GM12878 (cell line): ENCODE data around the gene ABCA2.

Source experiments
- CTCF ChIP-seq, 3 experiments: IDR thresholded peaks in 2 of 3; conservative IDR thresholded peaks in 1 of 3; 2 replicates each; pipeline ENCODE4 v1.5.1; 2011; ENCODE audit warnings: low read depth in 3 of 3, low read length in 3 of 3, mild to moderate bottlenecking in 3 of 3, control low read depth in 2 of 3, moderate library complexity in 2 of 3, inconsistent platforms in 1 of 3, mixed read lengths in 1 of 3; ENCODE audit not compliant: control insufficient read depth in 2 of 3, insufficient read depth in 1 of 3; ENCODE audit errors: extremely low read depth in 1 of 3
- EP300 ChIP-seq, 2 experiments: fragments of 150-350 bp in 1 of 2; IDR thresholded peaks; 2 replicates each; pipeline ENCODE4 v1.6.1; 2011 to 2012; ENCODE audit warnings: low read depth in 2 of 2, low read length in 2 of 2, borderline replicate concordance in 1 of 2, improper control_type of control experiment in 1 of 2, inconsistent platforms in 1 of 2; ENCODE audit not compliant: control insufficient read depth in 1 of 2
- IRF4 ChIP-seq: IDR thresholded peaks from 2 replicates; pipeline ENCODE4 v1.6.1; 2011; ENCODE audit warnings: low read depth, low read length
- POLR2A ChIP-seq: IDR thresholded peaks from 2 replicates; pipeline ENCODE4 v1.6.1; 2011; ENCODE audit warnings: low read depth, mild to moderate bottlenecking, low read length
- SP1 ChIP-seq: IDR thresholded peaks from one replicate; pipeline ENCODE4 v1.6.1; 2011; ENCODE audit warnings: low read depth, low read length
- TAF1 ChIP-seq: IDR thresholded peaks from 2 replicates; pipeline ENCODE4 v1.6.1; 2011; ENCODE audit warnings: mild to moderate bottlenecking, low read depth, low read length, borderline replicate concordance
- TARDBP ChIP-seq: IDR thresholded peaks from 2 replicates; pipeline ENCODE4 v1.6.1; 2016; ENCODE audit warnings: borderline replicate concordance

GRCh38 chr9:136961279-136962065 is 66.6 kb downstream of the ABCA2 start:
- TF ChIP-seq CTCF (IDR thresholded peaks at IDR 0.05 in 2 of 3, conservative IDR thresholded peaks at IDR 0.05 in 1 of 3; ENCODE audit: control insufficient read depth in 2 of 3, extremely low read depth in 1 of 3, insufficient read depth in 1 of 3, low read depth in 3 of 3, low read length in 3 of 3): no peak
- no peak for TF ChIP-seq POLR2A
- no peak for TF ChIP-seq TARDBP
- no peak for TF ChIP-seq IRF4
- TF ChIP-seq SP1: no peak
- TF ChIP-seq EP300 (IDR thresholded peaks at IDR 0.05; ENCODE audit: borderline replicate concordance in 1 of 2, control insufficient read depth in 1 of 2, low read depth in 2 of 2, low read length in 2 of 2): no peak
- no peak for TF ChIP-seq TAF1
